ENCODE data around the gene PLA2G5. TPM values are rescaled to one million over a fixed set of nuclear protein-coding genes. Genes with fewer than 3 reads are reported as not detected.
"Not testable (repeated sequence)": the region's sequence is repeated elsewhere in the genome, so short reads cannot be mapped to it uniquely, and the experiment has no call there.

The PLA2G5 gene
- not detected for polyA plus RNA-seq (ENCODE audit: insufficient read length in 4 of 4)

GRCh38 chr1:20069874-20070273 lies at the start of gene PLA2G5:
Gene PLA2G5, plus strand, starts transcription at chr1:20070194. Its CDS starts 14,637 bp downstream, at chr1:20084831.
- DNase-seq (ENCODE audit: low read depth in 4 of 4, low spot score in 2 of 4) = no peak

GRCh38 chr1:20028125-20028524 lies 41.9 kb upstream of the PLA2G5 start:
- no peak for DNase-seq (ENCODE audit: low read depth in 4 of 4, low spot score in 2 of 4)

GRCh38 chr1:20028726-20029125 lies 41.3 kb upstream of the PLA2G5 start:
- DNase-seq (ENCODE audit: low read depth in 4 of 4, low spot score in 2 of 4) = no peak

- no peak for DNase-seq (ENCODE audit: low read depth in 4 of 4, low spot score in 2 of 4)
These were observed 40.6 kb upstream of the PLA2G5 start for GRCh38 chr1:20029178-20029912.

- DNase-seq (ENCODE audit: low read depth in 4 of 4, low spot score in 2 of 4) = not testable (repeated sequence)
These were observed 39.4 kb upstream of the PLA2G5 start for GRCh38 chr1:20030436-20031151.

- DNase-seq (ENCODE audit: low read depth in 4 of 4, low spot score in 2 of 4) = no peak
These were observed 38.8 kb upstream of the PLA2G5 start for GRCh38 chr1:20031161-20031560.

- DNase-seq (ENCODE audit: low read depth in 4 of 4, low spot score in 2 of 4) = no peak
These were observed 38.2 kb upstream of the PLA2G5 start for GRCh38 chr1:20031836-20032235.

- DNase-seq (ENCODE audit: low read depth in 4 of 4, low spot score in 2 of 4) = no peak
These were observed 37.6 kb upstream of the PLA2G5 start for GRCh38 chr1:20032425-20032824.

- no peak for DNase-seq (ENCODE audit: low read depth in 4 of 4, low spot score in 2 of 4)
These were observed 36.6 kb upstream of the PLA2G5 start for GRCh38 chr1:20033420-20033819.

- no peak for DNase-seq (ENCODE audit: low read depth in 4 of 4, low spot score in 2 of 4)
These were observed 34.9 kb upstream of the PLA2G5 start for GRCh38 chr1:20035114-20035513.

- no peak for DNase-seq (ENCODE audit: low read depth in 4 of 4, low spot score in 2 of 4)
These were observed 32.1 kb upstream of the PLA2G5 start for GRCh38 chr1:20037877-20038276.

GRCh38 chr1:20047096-20047495 lies 22.9 kb upstream of the PLA2G5 start:
- DNase-seq (ENCODE audit: low read depth in 4 of 4, low spot score in 2 of 4) = no peak

GRCh38 chr1:20048563-20048962 lies 21.4 kb upstream of the PLA2G5 start:
- no peak for DNase-seq (ENCODE audit: low read depth in 4 of 4, low spot score in 2 of 4)

- not testable (repeated sequence) for DNase-seq (ENCODE audit: low read depth in 4 of 4, low spot score in 2 of 4)
These were observed 20.8 kb upstream of the PLA2G5 start for GRCh38 chr1:20049056-20049798.

GRCh38 chr1:20051218-20051829 lies 18.7 kb upstream of the PLA2G5 start:
- DNase-seq (ENCODE audit: low read depth in 4 of 4, low spot score in 2 of 4) = no peak

- DNase-seq (ENCODE audit: low read depth in 4 of 4, low spot score in 2 of 4) = no peak
These were observed 17.6 kb upstream of the PLA2G5 start for GRCh38 chr1:20052386-20052785.

- no peak for DNase-seq (ENCODE audit: low read depth in 4 of 4, low spot score in 2 of 4)
These were observed 12.0 kb upstream of the PLA2G5 start for GRCh38 chr1:20057886-20058420.

- DNase-seq (ENCODE audit: low read depth in 4 of 4, low spot score in 2 of 4) = peak in 1 of 4 donors; percentile 4
These were observed 11.5 kb upstream of the PLA2G5 start for GRCh38 chr1:20058531-20058930.

- no peak for DNase-seq (ENCODE audit: low read depth in 4 of 4, low spot score in 2 of 4)
These were observed 10.1 kb upstream of the PLA2G5 start for GRCh38 chr1:20059847-20060246.

- DNase-seq (ENCODE audit: low read depth in 4 of 4, low spot score in 2 of 4) = not testable (repeated sequence)
These were observed 9.2 kb upstream of the PLA2G5 start for GRCh38 chr1:20060791-20061190.

- no peak for DNase-seq (ENCODE audit: low read depth in 4 of 4, low spot score in 2 of 4)
These were observed 8.1 kb upstream of the PLA2G5 start for GRCh38 chr1:20061866-20062265.

All from left renal cortex interstitium (tissue), 4 donors.